Activated naive CD4-positive, alpha-beta T cell treated with anti-CD3 and anti-CD28 coated beads, Interleukin-2, amount 50 U/mL, for 24 hours (primary cell): ENCODE measurements around the gene EXOC4.

Source experiments
- H3K27ac Mint-ChIP-seq: one replicate; pipeline ENCODE4 v1.8.0; 2021; ENCODE audit warnings: mild to moderate bottlenecking, mixed read lengths
- H3K27me3 Mint-ChIP-seq: one replicate; pipeline ENCODE4 v1.8.0; 2021; ENCODE audit warnings: mixed read lengths
- H3K36me3 Mint-ChIP-seq: one replicate; pipeline ENCODE4 v1.8.0; 2021; ENCODE audit warnings: mixed read lengths
- H3K4me1 Mint-ChIP-seq: one replicate; pipeline ENCODE4 v1.8.0; 2021; ENCODE audit warnings: mixed read lengths
- H3K4me3 Mint-ChIP-seq: one replicate; pipeline ENCODE4 v1.8.0; 2021; ENCODE audit warnings: mild to moderate bottlenecking, mixed read lengths
- H3K9me3 Mint-ChIP-seq: one replicate; pipeline ENCODE4 v1.8.0; 2021; ENCODE audit warnings: mixed read lengths

EXOC4 gene

DNA sequence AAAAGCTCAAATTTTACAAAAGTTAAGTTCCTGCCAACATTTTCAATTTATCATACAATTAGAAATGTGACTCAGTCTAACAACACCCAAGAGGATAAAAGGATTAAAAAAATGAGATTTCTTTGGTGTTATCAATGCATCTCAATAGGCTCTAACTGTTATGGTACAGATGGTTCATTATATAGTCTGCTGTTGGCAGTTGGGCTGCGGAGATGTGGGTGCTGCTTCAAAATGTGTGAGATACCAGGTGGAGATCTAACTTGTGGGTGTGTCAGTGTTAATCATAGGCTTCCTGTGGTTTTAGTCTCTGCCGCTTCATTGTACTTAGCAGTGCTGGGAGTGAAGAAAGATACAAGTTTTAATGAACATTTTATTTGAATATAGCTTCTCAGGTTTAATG is 231.2 kb downstream of the EXOC4 start:
- H3K36me3 Mint-ChIP-seq: peaks cover 19% of the 10 kb centered on the region
- peaks cover 55% of the 10 kb centered on the region for H3K4me1 Mint-ChIP-seq
- no peaks in the 10 kb centered on the region for H3K9me3 Mint-ChIP-seq
- H3K27ac Mint-ChIP-seq: peak overlapping the region; percentile 18
- peak overlapping the region; percentile 12 for H3K4me3 Mint-ChIP-seq
- H3K27me3 Mint-ChIP-seq: no peaks in the 10 kb centered on the region

DNA sequence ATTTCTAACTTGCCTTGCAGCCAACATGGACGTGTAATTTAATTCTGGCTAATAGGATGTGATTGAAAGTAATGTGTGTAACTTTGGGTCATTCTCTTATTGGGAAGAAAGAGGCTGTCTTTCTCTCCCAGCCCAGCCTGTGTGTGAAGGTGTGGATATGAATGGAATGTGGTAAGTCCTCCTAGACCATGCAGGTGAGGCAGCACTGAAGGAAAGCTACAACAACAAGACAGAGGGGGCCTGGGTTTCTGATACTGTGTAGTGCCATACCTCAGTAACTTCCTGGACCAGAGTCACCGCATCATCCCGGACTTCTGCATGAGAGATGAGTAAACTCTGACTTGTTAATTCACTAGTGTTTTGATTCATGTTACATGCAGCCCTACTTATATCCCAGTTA is 237.0 kb downstream of the EXOC4 start:
- Mint-ChIP-seq H3K9me3 (peaks cover 7% of the 10 kb centered on the region), H3K36me3 (peaks cover 24% of the 10 kb centered on the region), H3K27me3 (no peaks in the 10 kb centered on the region), H3K4me3 (no peak overlapping the region), H3K4me1 (peaks cover 18% of the 10 kb centered on the region), H3K27ac (no peak overlapping the region)

DNA sequence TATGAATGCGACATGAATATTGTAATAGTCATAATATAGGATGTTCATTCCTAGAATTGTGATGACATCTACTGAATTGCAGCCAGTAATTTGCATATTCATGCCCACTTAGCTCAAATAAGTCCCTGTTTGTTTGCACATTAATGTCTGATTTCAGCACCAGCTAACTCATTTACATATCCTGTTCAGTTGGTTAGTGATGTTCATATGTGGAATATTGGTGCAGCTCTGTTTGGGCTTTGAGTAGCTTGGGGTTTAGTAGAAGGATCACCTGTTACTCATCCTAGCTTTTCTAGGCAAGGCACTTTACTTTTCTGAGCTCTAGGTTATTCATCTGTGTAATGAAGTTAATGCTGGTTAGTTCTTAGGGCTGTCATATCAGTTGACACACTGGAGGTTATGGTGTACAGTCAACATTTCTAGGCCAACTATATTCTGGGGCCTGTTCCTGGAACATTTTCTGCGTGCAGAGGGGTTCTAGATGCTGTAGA is 238.4 kb downstream of the EXOC4 start:
- H3K36me3 Mint-ChIP-seq: peaks cover 22% of the 10 kb centered on the region
- no peak overlapping the region for H3K27ac Mint-ChIP-seq
- H3K4me1 Mint-ChIP-seq: peaks cover 11% of the 10 kb centered on the region
- peaks cover 7% of the 10 kb centered on the region for H3K9me3 Mint-ChIP-seq
- H3K4me3 Mint-ChIP-seq: no peak overlapping the region
- no peaks in the 10 kb centered on the region for H3K27me3 Mint-ChIP-seq

DNA sequence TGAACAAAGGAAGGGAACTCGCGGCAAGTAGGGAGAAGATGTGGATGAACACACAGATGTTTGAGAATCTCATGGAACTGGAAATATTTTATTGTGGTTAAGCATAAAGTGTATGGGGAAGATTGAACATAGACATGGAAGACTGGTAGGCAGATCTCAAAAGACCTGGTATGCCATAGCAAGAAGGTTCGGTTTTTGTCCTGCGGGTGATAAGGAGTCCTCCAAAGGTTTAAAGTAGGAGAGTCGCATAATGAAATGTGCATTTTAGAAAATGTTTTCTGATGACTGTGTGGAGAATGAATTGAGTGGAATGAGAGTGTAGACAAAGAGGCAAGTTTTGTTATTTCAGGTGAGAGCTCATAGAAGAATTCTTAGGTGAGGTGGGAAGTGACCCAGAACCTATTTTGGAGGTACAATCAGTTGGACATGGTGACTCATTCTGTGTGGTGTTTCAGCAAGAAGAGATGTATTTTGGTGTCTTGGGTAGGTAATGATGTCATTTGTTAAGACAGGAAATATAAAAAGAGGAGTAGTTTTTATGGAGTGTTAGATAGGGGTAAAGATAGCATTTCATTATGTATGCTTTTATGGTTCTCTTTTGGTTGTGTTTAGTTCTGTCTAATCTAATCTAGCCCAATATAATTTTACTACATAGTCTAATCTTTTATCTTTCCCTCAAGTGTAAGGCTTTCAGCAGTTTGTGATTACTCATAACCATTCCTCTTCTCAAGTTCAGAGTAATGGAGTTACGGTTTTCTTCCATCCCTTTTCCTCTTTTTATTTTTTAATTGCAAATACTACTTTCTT is 239.2 kb downstream of the EXOC4 start:
- Mint-ChIP-seq H3K36me3 (peaks cover 25% of the 10 kb centered on the region), H3K9me3 (peaks cover 7% of the 10 kb centered on the region), H3K4me3 (no peak overlapping the region), H3K27me3 (no peaks in the 10 kb centered on the region), H3K27ac (no peak overlapping the region), H3K4me1 (peaks cover 11% of the 10 kb centered on the region)

DNA sequence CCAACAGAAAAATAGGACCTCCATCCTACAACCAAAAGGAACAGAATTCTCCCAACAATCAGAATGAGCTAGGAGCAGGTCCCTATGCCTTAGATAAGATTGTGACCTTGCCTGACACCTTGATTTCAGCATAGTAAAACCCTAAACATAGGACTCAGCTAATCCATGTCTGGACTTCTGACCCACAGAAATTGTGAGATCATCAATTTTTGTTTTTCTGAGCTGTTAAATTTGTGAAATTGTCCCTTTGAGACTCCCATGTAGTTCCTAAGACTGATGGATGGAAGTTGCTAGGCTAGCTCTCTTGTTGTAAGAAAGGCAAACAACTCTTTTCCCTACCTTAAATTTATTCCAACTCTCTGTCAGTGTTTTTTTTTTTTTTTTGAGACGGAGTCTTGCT is 244.2 kb downstream of the EXOC4 start:
- Mint-ChIP-seq H3K36me3 (peaks cover 23% of the 10 kb centered on the region), H3K4me3 (no peak overlapping the region), H3K27ac (no peak overlapping the region), H3K9me3 (peaks cover 7% of the 10 kb centered on the region), H3K4me1 (peaks cover 3% of the 10 kb centered on the region), H3K27me3 (no peaks in the 10 kb centered on the region)

DNA sequence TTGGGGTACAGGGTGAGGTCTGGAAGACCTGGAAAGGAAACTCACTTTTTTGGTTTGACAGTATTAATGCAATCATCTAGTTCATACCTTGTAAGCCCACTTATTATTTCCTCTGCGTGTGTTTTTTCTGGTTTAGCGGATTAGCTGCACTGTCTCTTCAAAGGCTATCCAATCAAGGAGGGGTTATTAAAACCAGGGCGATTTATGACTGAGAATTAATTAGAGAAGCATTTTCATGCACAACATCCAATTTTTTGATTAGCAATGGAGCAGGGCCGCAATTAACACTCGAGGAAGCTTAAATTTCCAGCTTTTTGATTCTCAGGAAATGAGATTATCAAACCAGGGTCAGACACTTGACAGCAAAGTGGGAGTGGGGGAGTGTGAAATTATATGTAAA is 248.9 kb downstream of the EXOC4 start:
- Mint-ChIP-seq H3K4me3 (no peak overlapping the region), H3K4me1 (no peaks in the 10 kb centered on the region), H3K9me3 (no peaks in the 10 kb centered on the region), H3K27me3 (no peaks in the 10 kb centered on the region), H3K27ac (no peak overlapping the region), H3K36me3 (peaks cover 12% of the 10 kb centered on the region)

DNA sequence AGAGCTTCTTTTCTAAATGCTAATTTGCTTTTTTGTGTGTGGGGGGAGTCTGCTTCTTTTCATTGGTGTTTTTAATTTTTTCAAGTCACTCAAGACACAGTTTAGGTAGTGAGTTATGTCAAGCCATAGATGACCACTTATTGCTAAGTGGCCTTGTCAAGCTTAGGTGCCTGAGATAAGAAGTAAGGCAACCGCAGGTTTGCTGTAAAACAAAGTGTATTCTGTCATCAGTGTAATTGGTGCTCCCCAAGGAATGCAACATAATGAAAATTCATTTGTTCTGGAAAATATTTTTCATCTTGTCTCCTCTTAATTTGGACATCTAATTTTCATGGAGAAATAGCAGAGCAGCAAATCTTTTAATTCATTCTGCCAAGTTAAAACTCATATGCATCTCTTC is 249.6 kb downstream of the EXOC4 start:
- no peaks in the 10 kb centered on the region for H3K4me1 Mint-ChIP-seq
- H3K27ac Mint-ChIP-seq: no peak overlapping the region
- no peaks in the 10 kb centered on the region for H3K27me3 Mint-ChIP-seq
- no peak overlapping the region for H3K4me3 Mint-ChIP-seq
- no peaks in the 10 kb centered on the region for H3K9me3 Mint-ChIP-seq
- H3K36me3 Mint-ChIP-seq: peaks cover 13% of the 10 kb centered on the region

DNA sequence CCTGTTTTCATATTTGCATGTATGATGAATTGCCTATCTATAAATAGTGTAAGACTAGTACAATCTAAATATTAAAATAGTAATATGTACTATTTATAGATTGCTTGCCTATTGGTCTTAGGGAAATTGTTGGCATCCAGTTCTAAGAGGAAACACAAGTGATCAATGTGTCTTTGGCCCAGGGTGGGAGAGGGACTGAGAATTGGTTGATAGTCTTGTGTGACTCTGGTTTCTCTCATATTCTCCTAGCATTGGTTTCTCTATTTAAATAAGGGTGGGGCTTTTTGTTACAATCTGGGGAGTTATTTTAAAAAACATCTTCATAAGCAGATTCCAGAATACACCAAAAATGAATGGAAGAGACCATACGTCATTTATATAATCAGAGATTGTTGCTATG is 250.1 kb downstream of the EXOC4 start:
- no peaks in the 10 kb centered on the region for H3K4me1 Mint-ChIP-seq
- no peaks in the 10 kb centered on the region for H3K9me3 Mint-ChIP-seq
- H3K27ac Mint-ChIP-seq: no peak overlapping the region
- peaks cover 16% of the 10 kb centered on the region for H3K36me3 Mint-ChIP-seq
- H3K4me3 Mint-ChIP-seq: no peak overlapping the region
- H3K27me3 Mint-ChIP-seq: no peaks in the 10 kb centered on the region

DNA sequence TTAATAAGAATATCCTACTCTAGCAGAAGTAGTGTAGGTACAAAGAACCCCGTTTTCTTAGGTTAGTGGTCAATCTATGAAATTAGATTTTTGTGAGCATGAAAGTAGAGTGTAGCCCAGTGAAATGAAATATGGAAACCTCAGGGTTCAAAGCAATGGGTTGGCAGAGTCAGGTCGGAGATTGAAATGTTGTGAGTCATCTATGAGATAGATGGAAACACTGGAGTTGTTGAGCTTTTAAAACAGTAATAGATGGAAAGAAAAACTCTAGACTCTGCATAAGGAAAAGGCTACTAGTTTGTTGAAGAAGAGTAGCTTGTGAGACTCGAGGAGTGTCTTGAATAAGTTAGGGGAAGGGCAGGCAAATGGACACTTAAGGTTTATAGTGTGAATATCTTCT is 251.9 kb downstream of the EXOC4 start:
- H3K4me1 Mint-ChIP-seq: no peaks in the 10 kb centered on the region
- H3K4me3 Mint-ChIP-seq: no peak overlapping the region
- no peaks in the 10 kb centered on the region for H3K9me3 Mint-ChIP-seq
- no peak overlapping the region for H3K27ac Mint-ChIP-seq
- peaks cover 21% of the 10 kb centered on the region for H3K36me3 Mint-ChIP-seq
- H3K27me3 Mint-ChIP-seq: no peaks in the 10 kb centered on the region

DNA sequence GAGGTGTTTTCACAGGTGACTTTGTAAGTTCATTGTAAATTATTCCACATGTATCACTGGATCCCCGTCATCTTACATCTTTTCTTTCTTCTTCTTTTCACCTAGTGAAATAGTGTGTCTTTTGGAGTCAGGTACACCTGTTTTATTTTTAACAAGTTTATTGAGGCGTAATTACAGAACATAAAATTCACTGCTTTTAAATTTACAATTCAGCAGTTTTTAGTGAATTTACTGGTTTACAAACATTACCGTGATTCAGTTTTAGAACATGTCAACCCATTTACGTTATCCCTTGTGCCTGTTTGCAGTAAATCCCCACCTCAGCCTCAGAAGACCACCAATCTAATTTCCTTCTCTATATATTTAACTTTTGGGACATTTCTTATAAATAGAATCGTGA is 256.9 kb downstream of the EXOC4 start:
- Mint-ChIP-seq H3K36me3 (peaks cover 28% of the 10 kb centered on the region), H3K9me3 (peaks cover 7% of the 10 kb centered on the region), H3K4me1 (no peaks in the 10 kb centered on the region), H3K27ac (no peak overlapping the region), H3K27me3 (no peaks in the 10 kb centered on the region), H3K4me3 (no peak overlapping the region)

DNA sequence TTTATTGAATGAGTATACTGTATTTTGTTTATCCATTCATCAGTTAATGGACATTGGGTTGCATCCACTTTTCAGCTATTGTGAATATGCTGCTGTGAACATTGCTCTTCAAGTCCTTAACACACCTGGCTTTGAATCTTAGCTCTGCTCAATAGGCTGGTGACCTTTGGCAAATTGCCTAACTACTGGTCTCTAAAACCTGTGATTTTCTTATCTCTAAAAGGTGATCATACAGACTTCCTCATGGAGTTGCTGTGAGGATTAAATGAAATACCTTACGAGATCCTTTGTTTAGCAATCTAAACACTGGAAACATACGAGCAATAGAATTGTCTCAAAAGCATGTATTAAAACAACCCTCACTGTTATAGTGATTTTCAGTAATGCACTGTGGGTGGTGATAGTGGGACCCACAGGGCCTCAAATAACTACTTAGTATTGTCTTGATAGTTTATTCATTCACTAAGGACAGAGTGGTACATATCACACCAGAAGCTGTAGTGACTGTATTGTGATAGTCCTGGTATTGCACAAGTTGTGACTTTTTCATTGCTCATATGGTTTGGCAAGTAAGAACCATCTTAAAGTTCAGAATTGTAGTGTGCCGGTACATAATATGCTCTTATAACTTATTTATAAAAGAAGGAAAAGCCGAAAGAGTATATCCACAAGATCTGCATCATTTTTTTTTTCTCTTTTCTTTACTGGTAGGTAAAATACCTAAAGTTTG is 257.6 kb downstream of the EXOC4 start:
- no peaks in the 10 kb centered on the region for H3K4me1 Mint-ChIP-seq
- no peak overlapping the region for H3K27ac Mint-ChIP-seq
- peaks cover 28% of the 10 kb centered on the region for H3K36me3 Mint-ChIP-seq
- H3K9me3 Mint-ChIP-seq: peaks cover 7% of the 10 kb centered on the region
- no peaks in the 10 kb centered on the region for H3K27me3 Mint-ChIP-seq
- no peak overlapping the region for H3K4me3 Mint-ChIP-seq

DNA sequence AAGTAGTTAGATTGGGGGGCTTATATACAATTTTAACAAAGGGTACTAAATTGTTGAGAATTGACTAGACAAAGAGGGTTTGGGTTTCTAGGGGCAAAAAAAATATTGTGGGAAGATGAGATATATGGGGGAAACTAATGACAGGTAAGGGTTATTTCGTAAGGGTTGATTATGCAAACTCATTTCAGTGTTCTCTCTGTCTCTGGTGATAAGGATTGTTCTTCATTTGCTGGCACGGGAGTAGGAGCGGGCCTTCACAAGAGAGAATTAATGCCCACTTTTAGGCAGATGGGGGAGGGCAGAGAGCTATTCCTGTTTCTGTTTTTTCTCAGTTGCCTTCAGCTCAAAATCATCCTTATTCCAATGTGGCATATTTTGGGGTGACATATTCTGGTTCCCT is 258.4 kb downstream of the EXOC4 start:
- Mint-ChIP-seq H3K4me1 (peaks cover under 1% of the 10 kb centered on the region), H3K36me3 (peaks cover 29% of the 10 kb centered on the region), H3K27ac (no peak overlapping the region), H3K9me3 (peaks cover 9% of the 10 kb centered on the region), H3K27me3 (no peaks in the 10 kb centered on the region), H3K4me3 (no peak overlapping the region)

DNA sequence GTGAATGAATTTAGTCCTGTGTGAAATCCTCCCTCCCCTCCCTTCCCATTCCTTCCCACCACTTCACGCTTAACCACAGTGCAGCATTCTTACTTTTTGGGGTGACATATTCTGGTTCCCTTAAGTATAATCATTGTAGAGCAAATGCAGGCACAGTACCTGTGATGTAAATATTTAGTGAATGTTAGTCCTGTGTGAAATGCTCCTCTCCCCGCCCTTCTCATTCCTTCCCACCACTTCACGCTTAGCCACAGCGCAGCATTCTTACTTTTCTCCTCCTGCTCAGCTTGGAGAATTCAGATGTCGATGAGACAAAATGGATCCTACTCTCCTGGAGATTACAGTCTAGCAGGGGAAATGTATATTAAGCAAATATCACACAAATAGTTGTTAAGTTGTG is 258.8 kb downstream of the EXOC4 start:
- Mint-ChIP-seq H3K36me3 (peaks cover 32% of the 10 kb centered on the region), H3K4me1 (peaks cover 3% of the 10 kb centered on the region), H3K27me3 (no peaks in the 10 kb centered on the region), H3K4me3 (no peak overlapping the region), H3K27ac (no peak overlapping the region), H3K9me3 (peaks cover 12% of the 10 kb centered on the region)

DNA sequence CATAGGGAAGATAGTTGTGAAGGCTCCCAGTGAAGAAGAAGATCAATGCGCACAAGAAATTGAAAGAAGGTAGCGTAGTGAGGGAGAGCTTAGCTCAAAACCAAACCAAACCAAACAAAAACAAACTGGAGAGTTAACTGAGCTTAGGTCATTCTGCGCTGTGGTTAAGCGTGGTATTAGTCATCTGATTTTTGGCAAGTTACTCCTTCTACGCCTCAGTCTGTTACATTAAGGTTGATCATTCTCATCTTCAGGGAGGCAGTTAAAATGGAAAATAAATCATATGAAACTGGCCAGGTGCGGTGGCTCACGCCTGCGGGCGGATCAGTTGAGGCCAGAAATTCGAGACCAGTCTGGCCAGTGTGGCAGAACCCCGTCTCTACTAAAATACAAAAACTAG is 259.7 kb downstream of the EXOC4 start:
- H3K27me3 Mint-ChIP-seq: no peaks in the 10 kb centered on the region
- peaks cover 32% of the 10 kb centered on the region for H3K36me3 Mint-ChIP-seq
- no peak overlapping the region for H3K4me3 Mint-ChIP-seq
- peaks cover 12% of the 10 kb centered on the region for H3K9me3 Mint-ChIP-seq
- H3K27ac Mint-ChIP-seq: no peak overlapping the region
- peaks cover 3% of the 10 kb centered on the region for H3K4me1 Mint-ChIP-seq

DNA sequence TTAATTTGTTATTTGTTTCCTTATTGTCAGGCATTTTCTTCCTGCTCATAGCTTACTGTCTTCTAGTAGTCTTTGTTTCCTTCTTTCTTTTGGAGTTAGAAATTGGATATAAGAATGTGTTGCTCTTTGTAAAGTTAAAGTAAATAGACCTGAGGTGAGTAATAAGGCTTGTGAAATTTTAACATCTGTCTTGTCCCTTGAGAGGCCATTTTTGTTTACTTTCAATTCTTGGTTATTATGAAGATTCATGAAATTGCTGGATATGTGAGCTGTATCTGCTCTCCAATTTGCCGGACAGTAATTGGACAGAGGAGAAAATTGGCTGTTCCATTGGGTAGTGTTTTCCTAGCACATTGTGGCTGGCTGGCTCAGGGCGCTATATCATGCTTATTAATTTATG is 260.7 kb downstream of the EXOC4 start:
- Mint-ChIP-seq H3K4me3 (no peak overlapping the region), H3K27ac (no peak overlapping the region), H3K4me1 (peaks cover 3% of the 10 kb centered on the region), H3K36me3 (peaks cover 23% of the 10 kb centered on the region), H3K9me3 (peaks cover 12% of the 10 kb centered on the region), H3K27me3 (no peaks in the 10 kb centered on the region)

DNA sequence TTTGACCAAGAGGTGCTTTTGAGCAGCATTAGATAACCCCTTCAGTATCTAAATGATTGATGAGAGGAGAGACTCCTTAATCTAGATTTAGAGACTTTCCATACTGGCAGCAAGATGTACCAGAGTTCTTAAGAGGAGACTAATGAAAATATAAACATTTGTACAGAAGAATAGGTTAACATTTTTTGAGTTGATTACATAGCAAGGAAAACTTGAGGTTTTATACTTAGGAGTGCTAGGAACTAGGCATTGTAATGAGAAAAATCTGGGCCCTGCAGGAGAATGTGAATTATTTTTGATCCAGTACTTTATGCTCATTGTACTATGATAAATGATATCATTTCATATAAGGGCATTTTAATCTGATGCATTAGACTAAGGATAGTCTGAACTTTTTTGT is 261.7 kb downstream of the EXOC4 start:
- Mint-ChIP-seq H3K9me3 (peaks cover 12% of the 10 kb centered on the region), H3K27me3 (no peaks in the 10 kb centered on the region), H3K4me1 (peaks cover 3% of the 10 kb centered on the region), H3K36me3 (peaks cover 20% of the 10 kb centered on the region), H3K4me3 (no peak overlapping the region), H3K27ac (no peak overlapping the region)
